Hindlimb muscle (tissue), 1 donor: ENCODE measurements around the gene ADGRG6. TPM values are rescaled to one million over a fixed set of nuclear protein-coding genes. Genes with fewer than 3 reads are reported as not detected.

Experiments used
- DNase-seq: peaks from one replicate; pipeline ENCODE4 v3.0.0-alpha.2; 2013
- polyA plus RNA-seq: library from polyadenylated mRNA; unstranded; fragments of 120-200 nt; gene quantifications from one replicate; pipeline ENCODE4 v1.2.1, GENCODE V29; 2013; ENCODE audit not compliant: insufficient read length

Gene ADGRG6
- polyA plus RNA-seq, 1 donor, result 7.2 TPM

DNA sequence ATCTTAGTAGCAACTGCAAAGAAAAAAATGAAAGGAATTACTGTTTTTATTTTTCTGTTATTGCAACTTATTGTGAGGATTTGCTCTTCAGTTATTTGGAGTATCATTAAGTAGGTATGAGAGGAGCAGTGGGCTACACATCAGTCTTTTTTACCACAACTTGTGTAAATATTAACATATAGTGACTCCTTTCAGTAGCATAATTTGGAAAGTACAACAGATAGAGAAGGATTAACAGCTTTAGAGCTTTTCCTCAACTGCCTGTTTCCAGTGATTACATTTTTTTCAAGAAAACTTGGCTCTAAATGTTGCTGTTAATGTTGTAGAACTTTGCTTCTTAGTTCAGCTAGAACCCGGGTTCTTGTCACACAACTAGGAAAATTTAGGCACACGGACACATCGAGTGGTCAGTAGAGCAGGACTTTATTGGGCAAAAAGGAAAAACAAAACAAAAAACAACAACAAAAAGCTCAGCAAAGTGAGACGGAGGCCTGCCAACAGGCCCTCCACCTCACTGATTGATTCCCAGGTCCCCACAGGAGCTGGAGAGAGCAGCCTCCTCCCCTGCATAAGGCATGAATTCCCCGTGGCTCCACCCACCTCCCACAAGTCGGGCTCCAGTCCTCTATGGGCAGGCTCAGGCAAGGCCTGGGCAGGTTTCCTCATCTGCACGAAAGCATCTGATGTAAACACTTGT is 75.1 kb downstream of the ADGRG6 start:
- DNase-seq, result no peak

DNA sequence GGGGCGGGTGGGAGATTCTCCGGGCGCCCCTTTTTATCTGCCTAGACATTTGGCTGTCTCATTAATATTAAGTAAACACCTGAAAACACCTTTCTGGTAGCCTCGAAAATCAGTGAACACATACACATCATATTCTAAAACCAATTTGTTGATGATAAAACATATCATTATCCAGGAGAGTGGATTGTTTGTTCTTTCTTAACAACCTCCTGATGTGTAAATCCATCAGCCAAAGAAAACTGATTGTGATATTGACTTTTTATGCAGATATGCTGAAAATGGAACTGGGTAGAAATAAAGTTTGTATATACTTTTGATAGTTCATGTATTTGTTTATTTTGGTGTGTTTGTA is 75.7 kb downstream of the ADGRG6 start:
- no peak for DNase-seq

DNA sequence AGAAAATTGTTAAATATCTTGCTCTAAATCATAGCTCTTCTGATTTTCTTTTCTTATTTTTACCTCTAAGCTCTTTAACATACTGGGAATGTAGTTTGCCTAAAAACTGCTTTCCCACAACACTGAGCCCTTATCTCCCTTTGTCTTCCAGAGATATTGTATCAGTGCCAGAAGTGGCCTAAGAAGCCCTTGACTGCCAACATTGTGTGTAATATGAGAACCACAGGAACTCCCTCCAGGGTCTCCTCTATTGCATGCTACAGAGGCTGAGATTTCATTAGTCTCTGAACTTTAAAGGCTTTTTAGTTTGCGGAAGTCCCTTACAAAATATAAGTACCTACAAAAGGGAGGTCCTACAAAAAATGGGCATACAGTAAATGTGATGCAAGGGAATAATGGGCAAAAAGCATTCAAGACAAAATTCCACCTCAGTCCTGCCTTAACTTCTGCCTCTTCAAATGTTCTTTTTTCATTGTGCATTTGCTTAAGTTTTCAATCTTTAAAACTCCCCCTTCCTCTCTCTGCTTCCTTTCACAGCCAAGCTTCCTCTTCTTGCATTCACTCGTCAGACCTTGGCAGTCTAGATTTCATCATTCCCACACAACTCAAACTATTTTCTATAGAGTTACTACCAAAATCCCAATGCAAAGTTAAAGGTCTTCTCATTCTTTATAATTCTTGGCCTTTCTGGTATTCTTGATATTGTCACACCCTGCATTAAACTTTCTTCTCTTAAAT is 76.5 kb downstream of the ADGRG6 start:
- peak; percentile 46 for DNase-seq

DNA sequence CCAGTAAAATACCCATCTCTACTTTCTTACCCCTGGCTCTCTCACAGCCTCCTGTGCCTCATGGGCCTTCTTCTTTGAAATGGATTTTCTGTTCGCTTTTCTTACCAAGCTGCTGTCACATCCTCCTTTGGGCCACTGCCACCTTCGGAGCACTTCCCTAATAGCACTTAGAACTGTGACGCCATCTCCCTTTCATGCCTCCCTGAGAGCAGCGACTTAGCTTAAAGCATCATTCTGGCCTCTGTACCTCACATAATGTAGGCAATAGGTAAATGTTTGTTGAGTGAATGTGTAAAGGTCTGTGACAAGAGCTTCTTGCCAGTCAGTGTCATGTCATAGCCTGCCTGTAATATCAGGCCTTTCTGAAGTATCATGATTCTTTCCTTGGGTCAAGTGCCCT is 78.8 kb downstream of the ADGRG6 start:
- no peak for DNase-seq

DNA sequence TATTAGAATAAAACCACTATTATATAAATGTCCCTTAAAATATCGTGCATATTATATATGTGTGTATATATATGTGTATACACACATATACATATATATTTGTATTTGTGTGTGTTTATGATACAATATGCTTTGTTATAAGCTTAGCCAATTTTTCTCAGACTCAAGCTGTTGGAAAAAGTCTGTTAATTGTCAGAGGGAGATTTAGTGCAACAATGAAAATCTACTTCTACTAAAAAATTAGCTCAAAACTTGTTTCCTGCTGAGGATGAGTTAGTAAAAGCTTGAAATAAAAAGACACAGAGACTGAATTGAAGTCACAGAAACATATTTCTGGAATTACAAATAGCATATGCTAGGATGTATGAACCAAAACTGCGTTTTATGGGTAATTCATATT is 79.4 kb downstream of the ADGRG6 start:
- no peak for DNase-seq

DNA sequence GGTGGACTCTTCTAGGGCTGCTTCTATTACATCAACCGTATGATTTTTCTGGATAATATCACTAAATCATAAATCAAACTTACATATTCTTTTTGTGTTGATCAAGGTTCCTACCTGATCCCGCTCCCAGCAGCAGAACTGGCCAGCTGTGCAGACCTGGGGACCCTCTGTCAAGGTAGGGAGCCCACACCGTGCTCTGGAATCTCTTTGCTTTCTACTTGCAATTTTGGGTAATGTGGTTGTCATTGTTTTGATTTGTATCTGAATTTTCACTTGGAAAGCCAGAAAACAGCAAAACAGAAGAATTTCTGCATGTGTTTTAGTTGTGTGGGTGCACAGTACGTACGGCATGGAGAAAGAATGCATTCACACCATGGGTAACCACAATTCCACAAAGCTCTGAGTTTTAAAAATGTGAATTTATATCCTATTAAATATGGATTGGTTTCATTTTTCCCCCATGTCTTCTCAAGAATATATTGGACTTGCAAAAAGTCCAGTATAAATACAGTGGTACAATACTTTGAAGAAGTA is 80.1 kb downstream of the ADGRG6 start:
- DNase-seq, result no peak

DNA sequence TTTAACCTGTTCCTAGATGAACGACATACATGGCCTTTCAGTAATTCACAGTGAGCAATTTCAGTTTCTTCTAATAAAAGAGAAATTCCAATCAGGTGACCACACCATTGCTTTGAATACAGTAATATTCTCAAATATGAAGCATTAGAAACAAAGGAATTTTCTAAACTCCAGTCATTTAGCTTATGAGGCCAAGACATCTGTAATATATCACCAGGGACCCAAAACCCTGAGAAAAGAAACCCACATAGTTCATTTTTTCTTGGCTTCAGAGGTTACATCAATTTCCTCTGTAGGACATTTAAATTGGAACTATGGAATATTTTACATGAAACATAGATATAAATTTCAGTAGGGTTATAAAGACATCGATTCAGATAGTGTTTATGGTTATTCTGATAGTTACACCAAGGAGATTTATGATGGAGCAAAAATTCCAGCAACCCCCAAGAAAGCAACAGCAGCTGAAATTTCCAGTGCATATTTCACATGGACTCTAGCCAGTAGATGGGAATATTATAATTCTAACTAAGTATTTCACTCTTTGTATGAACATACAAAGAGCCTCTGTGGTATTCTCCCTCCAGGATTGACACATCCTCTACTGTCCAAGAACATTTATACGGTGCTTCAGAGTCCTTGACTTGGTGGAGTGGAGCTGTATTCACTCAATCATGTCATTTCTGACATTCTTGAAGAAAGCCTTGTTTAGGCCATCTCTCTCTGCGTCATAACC is 82.9 kb downstream of the ADGRG6 start:
- peak; percentile 36 for DNase-seq

DNA sequence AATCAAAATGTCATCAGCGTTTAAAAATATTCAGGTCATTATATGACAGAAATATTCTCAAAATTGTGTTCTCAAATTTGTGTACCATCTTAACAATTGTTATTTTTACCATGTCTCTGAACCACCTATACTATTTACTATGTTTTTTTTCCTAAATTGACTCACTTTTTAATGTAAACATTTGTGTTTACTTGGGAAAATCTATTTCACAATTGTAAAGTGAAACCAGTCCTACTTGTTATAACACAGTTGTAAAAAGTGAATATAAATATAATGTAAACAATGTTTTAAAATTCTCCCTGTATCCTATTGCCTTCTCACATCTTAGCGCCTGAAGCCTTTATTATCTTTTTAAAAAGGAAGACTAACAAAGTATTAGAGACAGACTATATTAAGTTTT is 83.5 kb downstream of the ADGRG6 start:
- DNase-seq, result no peak

DNA sequence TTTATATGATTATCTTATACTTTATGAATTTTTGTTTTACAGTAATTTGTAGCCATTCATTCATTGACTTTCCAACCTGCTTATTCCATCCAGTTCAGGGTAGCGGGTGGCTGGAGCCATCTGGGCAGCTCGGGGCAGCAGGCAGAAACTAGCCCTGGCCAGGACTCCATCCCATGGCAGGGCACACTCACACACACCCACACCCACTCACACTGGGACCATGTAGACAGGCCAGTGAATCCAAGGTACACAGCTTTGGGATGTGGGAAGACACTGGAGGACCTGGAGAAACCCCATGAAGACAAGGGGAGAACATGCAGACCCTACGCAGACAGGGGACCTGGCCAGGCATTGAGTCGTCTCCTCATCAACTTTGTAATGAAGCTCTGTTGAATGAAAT is 84.8 kb downstream of the ADGRG6 start:
- DNase-seq, result no peak

DNA sequence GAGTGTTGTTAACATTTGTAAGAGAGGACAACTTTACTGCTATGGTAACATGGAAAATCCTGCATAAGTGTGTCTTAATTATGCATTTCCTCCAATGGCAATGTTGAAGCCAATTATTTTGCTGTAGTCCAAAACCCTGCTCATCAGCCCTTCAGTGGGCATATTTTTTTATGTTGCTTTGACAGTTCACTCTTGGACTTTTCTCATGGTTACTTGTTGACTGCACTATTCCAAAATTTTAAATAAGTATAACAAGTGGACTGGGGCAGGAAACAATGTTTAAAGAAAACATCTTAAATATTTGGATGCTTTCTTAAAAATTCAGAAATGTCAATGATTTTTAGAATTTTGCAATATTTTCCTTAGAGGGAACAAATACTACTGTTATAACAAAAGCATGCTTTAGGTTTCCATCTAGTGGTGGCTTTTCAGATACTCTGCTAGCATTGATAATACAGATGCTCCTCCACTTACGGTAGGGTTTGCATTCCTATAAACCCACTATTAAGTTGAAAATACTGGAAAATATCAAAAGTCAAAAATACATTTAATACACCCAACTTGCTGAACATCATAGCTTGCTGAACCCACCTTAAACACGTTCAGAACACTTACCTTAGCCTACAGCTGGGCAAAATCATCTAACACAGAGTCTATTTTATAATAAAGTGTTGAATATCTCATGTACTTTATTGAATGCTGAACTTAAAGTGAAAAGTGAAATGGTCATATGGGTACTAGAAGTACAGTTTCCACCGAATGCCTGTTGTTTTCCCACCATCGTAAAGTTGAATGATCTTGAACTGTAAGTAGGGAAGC is 86.4 kb downstream of the ADGRG6 start:
- DNase-seq, result peak; percentile 40

DNA sequence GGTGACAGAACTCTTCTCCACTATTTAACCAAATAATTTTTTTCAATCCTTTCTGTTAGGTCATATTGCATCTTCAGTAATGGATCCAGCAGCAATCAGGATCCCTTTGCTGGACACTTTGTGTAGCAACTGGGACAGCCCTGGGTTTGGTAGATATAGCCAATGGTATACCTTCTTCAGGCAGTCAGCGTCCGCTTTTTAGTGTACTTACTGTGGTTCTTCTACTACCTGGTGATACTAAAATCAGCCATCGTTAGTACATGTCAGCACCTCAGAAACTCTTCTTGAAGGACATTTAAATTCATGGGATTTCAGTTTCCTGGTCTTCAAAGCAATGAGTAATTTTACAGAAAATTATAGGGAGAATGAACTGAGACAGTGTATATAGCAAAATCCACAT is 93.5 kb downstream of the ADGRG6 start:
- no peak for DNase-seq

DNA sequence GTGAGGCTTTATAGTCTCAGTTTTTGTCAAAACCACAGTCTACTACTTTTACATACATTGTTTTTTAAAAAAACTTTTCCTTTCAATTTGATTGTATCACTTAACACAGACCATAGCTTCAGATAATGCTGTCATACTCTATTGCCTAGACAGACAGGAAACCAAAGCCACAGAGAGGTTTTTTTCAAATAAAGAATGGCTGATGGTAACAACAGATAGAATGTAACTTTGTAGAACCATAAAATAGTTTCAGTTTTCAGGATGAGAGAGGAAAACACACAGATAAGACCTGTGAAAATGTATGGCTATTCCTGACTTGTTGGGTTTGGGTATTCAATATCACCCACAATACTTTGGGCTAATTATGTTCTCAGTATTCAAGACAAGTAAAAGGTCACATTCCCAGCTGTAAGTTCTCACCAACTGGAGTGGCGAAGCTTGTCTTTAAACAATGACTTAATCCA is 94.0 kb downstream of the ADGRG6 start:
- DNase-seq, result no peak

DNA sequence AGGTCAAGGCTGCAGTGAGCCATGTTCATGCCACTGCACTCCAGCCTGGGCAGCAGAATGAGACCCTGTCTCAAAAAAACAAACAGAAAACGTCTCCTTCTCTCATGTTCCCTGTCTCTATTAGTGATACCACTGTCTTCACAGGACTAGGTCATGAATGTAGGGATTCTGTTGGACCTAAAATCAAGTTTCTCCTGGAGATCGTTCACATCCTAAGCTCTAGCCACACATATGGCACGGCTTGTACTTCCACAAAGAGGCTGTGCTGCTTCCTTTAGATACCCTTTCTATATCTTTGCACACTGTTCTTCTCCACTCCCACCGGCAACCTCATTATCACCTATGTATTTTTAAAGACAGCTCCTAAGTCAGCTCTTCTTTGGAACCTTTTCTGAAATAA is 96.5 kb downstream of the ADGRG6 start:
- no peak for DNase-seq

DNA sequence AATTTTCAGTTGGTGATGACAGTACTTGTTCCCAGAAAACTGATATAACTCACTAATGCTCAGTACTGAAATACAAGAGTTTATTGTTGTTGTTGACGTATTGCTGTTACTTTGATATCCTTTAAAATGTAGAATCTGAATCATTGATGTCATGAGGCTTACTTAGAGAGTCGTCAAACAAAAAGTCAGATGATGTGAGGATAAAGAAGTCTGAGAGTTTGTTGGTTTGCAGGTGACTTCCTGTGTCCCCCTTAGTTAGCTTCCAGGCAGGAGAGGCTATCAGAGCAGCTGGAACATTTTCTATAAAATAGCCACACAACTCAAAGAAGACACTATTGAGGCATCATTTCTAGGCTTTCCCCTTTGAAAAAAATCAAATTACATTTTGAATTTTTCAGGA is 97.9 kb downstream of the ADGRG6 start:
- no peak for DNase-seq

DNA sequence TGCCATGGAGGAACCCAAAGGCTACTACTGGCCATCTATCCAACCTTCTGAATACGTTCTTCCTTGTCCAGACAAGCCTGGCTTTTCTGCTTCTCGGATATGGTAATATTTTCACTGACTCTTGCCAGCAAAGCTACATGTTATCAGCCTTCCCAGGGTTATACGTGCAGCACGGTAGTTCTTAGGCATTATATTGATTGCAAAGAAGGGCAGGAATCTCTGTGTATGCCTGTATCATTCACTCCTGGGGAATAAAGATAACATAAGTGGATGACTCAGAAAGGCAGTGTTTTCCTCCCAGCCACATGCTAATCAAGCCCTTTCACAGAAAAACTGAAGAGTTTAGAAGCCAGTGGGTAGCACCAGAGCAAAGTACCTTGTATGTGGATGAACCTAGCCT is 98.7 kb downstream of the ADGRG6 start:
- DNase-seq, result no peak

DNA sequence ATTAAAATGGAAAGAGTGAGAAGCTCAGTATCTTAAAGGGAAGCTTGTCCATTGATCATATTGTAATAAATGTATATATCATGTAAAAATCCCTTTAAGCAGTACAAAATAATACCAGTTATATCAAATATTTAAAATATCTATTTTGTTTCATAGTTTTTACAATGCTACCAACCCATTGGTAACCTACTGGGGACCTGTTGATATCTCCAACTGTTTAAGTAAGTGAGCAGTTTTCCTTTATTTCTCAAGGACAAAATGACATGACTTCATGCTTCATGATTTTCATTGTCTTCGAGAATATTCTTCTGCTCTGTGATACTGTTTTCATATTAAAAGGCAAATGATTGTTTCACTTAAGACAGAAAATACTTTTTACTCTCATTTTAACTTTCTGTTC is 100.0 kb downstream of the ADGRG6 start:
- no peak for DNase-seq

DNA sequence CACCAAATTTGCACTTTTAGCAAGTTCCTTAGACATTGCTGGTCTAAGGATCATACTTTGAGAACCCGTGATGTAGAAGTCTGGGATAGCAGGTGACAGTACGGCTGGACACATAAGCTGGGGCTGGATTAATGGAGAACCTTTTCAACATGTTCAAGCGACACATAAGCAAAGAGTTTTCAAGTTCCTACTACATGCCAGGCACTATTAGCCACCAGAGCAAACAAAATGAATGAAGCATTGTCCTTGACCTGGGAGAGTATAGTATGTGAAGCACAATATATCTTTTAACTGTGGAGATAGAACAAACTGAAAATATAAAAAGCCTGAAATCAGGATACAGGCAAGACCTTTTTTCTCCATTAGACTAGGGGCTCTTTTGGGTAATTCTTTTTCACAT is 102.9 kb downstream of the ADGRG6 start:
- no peak for DNase-seq

DNA sequence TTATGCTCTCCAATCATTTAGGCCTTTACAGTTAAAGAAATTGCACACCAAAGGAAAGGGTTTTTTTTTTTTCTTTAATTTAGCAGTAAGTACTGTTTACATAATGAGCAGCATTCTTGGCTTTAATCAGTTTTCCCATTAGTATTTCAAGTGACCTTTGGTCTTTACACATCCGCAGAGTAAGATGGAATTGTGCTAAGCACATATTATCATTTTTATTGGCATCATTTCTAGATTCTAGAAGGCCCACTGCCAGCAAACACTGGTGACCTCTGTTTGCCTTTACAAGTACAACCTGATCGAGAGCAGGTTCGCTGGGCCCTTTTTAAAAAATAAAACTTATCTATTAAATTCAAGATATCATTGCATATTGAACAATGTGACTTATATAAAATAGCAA is 104.3 kb downstream of the ADGRG6 start:
- no peak for DNase-seq

DNA sequence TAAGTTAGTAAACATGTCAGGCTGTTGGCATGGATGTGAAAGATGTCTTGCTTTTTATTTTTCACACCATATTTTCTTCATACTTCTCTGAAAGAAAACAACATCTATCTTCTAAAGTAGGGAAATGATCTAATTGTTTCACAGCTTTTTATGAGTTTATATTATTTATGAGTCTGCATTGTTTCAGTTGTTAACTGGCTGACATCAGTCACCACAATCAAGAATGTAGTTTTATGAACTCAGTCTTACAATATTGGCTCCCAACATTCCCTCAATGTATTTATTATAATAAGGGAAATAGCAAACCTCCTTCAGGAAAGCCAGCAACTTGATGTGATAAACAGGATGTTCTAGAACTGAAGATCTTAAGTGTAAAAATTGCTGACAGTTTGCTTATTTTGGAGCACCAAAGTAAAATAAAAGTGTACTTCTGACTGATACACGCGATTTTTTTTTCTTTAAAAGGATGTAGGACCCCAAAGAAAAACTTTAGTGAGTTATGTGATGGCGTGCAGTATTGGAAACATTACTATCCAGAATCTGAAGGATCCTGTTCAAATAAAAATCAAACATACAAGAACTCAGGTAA is 106.0 kb downstream of the ADGRG6 start:
- DNase-seq, result no peak

DNA sequence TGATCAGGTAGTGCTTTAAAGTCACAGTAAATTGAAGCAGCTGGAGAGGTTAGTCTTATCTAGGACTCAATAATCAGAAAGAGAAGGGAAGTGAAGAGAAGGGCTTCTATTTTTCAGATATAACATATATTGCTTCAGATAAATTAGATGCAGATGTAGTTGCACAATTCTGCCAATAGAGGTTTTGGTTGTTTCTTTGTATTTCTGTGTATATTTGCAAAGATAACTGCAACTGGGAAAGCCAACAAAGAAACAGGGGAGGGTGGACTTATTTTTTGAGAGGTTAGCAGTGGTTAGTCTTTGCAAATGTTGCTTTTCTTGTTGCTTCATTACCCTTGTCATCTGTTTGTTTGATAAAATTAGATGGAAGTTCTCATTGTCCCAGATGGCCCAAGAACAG is 106.6 kb downstream of the ADGRG6 start:
- DNase-seq, result no peak

DNA sequence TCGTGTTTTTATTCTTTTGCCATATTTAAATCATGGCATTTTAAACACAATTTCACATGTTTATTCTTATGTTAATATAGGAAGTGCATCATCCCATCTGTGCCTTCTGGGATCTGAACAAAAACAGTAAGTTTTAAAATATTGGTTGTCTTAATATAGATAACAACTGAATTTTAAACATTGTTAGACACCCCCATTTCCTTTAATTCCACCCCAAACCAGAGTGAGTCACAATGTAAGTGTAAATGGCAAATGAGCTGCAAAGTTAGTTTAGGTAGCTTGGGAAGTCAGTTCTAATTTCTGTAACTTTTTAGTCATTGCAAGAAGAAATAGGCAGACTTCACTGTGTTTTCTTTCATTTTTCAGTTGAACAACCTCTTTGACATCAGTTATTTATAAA is 108.0 kb downstream of the ADGRG6 start:
- no peak for DNase-seq

DNA sequence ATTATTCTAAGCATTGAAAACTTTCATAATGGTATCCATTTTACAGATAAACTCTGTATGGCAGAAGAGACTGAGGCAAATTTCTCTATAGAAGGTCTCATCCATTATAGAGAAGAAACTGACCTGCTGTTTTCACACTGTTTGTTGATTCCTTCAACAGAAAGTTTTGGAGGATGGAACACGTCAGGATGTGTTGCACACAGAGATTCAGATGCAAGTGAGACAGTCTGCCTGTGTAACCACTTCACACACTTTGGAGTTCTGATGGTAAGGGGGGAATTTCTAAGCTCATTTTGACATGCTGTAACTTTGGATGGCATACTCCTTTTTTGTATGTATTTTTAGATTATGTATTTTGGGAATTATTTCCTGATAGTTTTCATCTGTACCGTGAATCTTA is 109.3 kb downstream of the ADGRG6 start:
- no peak for DNase-seq
